DMS153 treated with DMSO at 0.1 percent for 48 hours (cell line): ENCODE results near the gene IL6R.
"Not testable (repeated sequence)": the region's sequence is repeated elsewhere in the genome, so short reads cannot be mapped to it uniquely, and the experiment has no call there.

Experiments used
- DNase-seq: peaks from one replicate; lab custom pipeline; 2025; ENCODE audit not compliant: unreplicated experiment; lab: John Stamatoyannopoulos, UW

The IL6R gene

DNA sequence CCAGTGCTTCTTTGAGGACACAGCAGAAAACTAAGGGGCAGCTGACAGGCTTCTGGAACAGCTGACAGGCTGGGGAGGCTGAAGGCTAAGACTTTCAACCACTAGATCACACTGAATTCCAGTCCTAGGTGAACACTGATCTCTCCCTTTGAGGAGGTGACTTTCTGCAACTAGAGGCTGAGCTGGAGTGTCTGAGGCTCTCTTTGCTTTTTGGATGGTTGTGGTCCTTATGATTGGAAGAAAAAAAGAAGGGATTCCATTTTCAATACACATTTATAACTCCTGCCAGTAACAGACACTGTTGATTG, 1.4 kb downstream of the IL6R start:
- no peak for DNase-seq

DNA sequence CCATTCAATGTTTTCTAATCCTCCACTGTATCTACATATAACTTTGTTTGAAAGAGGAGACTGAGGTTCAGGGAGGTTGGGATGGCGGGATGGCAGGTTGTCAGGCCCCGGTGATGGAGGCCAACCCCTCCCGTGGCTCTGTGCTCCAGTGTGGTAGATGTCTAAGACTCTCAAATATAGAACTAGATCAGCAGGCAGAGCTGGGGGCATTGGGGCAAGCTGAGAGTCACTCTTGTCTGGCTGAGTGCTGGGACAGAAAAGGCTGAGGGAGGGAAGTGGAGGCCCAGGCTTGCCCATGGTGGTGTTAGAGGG, 1.7 kb downstream of the IL6R start:
- no peak for DNase-seq

DNA sequence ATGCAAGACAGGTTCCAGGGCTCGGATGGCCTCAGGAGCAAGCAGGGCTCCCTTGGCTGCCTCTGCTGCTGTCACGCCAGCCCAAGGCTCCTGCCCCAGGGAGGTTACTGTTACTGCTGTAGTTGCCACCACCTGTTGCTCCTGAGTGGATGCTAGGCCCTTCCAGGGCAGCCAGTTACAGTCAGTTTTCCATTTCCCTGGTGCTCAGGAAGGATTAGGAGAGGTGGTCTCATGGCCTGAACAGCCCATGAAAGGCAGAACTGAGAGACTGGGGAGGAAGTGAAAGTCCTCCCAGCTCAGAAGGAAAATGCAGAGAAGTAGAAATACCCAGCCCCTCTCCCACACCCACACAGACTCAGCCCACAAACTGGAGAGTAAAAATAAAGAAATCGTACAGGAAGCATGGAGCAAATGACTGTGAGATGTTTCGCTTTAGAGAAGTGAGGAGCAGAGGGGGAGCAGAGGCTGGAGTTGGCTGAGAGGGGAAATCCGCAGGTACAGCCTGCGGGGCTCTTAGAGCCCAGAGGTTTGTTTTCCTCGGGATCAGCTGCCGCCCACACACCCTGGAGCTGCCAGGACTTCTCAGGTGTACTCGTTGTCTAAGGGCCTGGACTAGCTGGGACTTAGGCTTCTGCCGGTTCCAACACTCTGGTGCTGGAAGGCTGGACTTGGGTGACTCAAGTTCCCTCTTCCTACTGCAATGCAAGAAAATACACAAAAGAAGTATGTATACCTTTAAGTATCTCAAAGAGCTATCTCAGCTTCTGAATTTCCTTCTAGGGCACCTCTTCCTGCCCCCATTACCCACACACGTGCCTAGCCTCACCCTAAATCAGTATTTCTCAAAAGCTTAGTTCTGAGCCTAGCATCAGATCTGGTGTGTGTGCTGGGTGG, 2.3 kb downstream of the IL6R start:
- no peak for DNase-seq

DNA sequence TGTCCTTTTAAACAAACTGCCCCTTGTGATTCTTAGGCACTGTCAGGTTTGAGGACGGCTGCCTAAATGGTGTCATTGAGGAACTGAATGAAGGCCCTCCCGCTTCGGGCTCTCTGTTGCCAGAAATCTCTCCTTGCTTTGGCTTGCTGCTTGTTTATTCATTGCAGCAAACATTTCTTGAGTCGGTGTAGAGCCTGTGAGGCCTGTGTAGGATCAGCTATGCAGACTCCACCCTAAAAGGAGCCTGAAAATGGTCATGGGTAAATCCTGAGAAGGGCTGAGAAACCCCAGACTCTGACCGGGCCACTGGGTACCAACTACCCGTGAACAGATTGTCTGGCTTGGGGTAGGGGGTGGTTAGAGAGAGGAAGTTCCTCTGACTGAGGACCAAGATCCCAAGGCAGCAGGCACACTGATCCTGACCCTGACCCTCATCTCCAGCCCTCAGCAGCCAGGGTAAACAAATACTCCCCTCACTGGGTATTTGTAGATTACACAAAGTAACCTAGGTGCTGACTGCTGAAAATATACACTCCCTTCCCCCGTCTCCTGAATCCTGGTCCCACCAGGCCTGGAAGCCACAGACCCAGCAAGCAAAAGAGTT, 3.1 kb downstream of the IL6R start:
- no peak for DNase-seq

DNA sequence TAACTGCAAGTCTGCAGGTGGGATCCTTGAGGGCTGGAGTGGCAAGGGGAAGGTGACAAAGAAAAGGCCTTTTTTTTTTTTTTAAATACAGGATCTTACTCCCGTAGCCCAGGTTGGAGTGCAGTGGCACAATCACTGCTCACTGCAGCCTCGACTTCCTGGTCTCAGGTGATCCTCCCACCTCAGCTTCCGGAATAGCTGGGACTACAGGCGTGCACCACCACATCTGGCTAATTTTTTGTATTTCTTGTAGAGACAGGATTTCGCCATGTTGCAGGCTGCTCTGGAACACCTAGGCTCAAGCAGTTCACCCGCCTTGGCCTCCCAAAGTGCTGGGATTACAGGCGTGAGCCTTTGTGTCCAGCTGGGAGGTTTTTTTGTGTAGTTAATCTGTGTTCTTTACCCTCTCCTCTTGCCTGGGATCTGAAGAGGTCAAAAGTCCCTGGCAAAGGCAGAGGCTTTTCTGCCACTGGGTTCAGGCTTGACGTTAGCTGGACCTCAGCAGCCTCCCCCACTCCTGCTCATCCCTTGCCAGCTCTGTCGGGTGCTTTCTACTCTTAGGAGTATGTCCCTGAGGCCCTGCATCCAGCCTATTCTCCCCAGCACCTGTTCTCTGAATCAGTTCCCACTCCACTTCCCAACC, 5.2 kb downstream of the IL6R start:
- no peak for DNase-seq

DNA sequence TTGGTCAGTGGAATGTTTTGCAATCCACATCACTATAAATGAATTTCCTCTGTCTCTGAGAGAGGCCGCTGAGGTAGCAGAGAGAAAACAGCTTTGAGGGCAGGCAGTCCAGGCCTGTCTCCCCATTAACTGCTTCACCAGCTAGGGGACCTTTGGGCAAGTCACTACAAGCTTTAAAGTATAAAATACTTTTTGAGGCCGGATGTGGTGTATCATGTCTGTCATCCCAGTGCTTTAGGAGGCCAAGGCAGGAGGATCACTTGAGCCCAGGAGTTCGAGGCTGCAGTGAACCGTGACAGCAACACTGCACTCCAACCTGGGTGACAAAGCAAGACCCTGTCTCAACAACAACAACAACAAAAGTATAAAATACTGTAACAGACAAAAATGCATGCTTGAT, 6.4 kb downstream of the IL6R start:
- no peak for DNase-seq

DNA sequence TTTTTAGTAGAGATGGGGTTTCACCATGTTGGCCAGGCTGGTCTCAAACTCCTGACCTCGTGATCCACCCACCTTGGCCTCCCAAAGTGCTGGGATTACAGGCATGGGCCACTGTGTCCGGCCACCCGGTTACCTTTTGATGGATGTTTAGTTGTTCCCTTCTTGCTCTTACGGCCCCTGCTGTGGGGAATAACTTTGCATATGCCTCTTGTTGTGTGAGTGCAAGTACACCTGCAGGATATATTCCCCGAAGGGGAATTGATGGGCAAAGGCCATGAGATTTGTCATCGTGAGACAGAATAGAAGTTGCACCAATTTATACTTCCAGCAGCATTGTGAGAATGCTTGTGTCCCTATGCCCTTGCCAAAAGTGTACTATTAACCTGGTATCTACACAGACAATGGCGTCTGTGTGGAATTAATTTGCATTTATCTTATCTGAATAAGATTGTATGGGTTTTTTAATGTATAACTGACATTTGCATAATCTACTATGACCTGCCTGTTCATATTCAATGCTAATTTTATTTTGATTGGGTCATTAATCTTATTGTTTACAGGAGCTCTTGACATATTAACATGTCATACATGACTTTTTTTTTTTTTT, 8.1 kb downstream of the IL6R start:
- no peak for DNase-seq

DNA sequence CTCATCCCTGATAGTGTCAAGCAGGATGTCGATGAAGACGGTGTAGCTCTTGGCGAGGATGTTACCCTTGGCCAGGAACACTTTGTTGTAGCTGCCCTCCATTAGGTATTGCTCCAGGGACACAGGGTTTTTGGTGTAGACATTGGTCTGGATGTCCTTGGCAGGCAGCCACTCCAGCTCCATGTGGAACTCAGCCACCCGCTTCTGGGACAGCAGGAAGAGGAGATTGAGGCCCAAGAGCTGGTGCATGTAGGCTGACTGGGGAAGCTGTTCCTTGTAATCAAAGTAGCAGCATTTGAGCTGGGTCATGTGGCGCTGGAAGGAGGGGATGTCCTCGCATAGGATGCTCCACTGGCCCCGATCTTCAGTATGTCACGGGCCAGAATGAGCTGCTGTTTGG, 9.5 kb downstream of the IL6R start:
- no peak for DNase-seq

DNA sequence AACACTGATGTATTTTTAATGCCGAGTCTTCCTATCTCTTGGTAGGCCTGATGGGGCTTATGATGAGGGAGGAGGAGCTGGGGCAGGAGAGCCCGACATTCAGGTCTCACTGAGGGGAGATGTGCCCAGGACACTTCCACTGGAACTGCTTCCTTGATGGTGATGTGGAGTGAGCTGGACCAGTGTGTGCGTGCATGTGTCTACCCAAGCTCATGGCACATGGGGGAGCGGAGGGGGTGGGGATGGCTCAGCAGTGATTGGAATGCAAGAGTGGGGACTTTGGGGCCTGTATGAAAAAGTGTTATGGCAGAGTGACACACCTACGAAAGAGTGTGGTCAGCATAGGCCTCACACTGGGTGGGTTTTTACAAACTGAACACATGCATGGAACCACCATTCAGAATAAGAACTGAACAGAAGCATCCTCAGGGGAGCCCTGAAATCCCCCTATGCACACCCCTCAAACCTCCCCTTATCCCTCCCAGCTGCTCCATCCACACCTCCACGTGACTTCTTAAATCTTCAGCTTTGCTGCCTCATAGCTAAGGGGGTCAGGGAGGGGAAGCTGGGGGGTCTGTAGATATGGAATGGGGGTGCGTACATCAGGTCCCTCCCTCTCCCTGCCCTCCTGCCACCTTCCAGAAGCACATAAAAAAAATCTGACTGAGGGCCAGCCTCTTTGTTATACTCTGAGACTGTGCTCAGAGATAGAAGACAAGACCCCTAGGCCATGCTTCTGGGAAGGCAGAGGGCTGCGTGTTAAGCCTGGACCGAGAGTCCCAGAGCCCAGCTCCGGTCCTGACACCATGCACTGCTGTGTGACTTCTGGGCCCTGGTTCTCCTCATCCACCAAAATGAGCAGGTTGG, 11.6 kb downstream of the IL6R start:
- no peak for DNase-seq

DNA sequence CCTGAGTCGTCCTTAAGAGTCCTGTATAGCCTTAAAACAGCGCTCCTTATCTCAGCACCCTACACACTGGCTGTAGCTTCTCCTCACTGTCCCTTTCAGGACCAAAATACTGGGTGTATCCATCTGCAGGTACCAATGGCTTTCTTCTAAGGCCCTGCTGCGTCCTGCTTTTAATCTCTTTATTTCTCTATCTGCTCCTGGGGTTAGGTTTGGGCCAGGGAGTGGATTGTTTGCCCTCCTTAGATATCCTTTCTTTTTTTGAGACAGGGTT, 12.1 kb downstream of the IL6R start:
- DNase-seq: no peak

DNA sequence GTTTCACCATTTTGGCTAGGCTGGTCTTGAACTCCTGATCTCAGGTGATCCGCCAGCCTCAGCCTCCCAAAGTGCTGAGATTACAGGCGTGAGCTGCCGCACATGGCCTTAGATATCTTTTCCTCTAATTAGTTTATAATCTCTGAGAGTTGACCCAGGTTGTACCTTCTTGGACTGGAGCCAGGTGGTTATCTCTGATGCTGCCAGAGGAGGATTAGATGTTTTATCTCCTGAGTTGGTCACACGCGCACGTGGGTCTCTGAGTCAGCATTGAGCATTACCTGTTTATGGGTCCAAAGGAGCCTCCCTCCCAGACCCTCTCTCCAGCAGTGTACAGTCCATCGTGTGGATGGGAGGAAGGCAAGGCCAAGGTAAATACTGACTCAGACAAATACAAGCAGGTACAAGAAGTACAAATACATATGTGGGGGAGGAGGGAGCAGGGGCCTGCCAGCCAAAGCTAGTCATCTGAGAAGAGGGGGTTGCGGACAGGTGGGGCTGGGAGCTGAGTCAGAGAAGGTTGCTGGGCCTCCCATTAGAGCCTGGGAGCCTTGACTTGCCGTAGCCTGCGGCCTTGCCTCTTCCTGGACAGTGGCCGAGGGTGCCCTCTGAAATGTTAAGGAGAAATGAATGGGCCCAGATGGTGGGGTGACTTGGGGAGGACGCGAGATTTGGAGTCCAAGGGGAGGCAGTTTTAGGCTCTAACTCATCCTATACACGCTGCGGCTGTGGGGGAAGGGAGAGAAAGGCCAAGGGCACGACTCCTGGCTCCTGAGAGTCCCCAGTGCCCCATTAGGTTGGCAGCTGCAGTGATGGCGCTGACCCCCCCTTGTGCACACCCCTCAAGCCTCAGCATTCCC, 13.1 kb downstream of the IL6R start:
- DNase-seq: peak; percentile 49

DNA sequence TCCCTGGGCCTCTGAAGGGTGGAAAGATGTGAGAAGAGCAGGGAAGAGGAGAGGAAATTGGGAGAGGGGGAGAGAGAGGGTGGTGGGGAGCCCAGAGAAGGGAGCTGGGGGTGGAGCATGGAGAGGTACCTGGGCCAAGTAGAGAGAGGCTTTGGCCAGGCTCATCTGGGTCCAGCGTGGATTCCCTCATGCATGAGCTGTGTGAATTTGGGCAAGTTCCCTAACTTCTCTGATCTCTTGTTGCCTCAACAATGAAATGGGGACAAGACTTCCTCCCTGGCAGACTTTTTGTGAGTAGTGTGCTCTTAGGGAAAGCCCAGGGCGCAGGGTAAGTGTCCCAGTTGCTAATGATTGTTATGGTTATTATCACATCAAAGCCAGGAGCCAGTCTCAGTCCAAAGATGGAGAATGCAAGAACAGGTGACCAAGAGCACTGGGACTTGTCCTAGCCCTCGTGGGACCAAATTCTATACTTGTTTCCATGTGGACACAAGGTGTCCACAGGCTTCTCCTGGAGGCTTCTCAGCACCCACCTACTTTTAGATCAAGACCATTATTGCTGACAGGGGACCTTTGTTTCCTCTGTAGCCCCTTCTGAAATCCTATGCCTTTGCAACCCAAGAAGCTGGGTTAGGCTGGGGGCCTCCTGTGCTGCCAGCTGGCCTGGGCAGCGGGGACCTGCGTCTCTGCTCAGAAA, 13.9 kb downstream of the IL6R start:
- no peak for DNase-seq

DNA sequence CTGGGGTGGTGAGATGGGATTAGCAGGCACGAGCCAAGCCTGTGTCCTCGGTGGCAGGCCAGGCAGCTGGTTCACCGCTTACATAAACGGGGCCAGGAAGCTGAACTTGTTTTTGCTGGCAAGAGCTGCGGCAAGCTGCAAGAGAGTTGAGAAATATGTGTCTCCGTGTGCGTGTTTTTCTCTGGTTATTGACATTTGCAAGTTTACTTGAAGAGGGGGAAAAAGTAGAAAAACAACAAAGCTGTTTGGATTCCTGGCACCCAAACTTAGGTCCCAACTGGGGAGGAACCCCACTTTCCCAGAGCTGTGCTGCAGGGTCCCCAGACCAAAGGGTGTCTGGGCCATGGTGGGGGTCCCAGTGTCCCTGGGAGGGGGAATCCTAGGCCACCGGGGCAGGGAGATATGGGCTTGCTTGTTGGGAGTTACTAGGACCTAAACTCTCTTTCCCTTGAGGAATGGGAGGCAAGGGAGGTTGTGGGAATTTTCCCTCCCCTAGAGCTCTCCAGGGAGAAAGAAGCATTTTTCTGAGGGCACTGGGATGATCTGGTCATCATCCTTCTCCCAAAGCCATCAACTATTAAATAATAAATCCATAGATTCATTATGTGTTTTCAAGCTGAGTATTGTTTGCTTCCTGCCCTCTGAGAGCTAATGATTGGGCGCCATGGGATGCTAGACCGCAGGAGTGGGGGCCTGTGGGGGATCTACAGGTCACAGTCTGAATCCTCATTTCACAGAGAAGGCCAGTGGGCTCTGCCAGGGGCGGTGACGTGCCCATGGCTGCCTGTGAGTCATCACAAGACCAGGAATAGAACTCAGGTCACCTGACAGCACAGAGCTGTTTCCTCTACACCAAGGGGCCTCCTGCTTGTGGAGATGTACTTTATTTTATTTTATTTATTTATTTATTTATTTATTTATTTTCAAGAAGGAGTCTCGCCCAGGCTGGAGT, 14.8 kb downstream of the IL6R start:
- DNase-seq: peak; percentile 26

DNA sequence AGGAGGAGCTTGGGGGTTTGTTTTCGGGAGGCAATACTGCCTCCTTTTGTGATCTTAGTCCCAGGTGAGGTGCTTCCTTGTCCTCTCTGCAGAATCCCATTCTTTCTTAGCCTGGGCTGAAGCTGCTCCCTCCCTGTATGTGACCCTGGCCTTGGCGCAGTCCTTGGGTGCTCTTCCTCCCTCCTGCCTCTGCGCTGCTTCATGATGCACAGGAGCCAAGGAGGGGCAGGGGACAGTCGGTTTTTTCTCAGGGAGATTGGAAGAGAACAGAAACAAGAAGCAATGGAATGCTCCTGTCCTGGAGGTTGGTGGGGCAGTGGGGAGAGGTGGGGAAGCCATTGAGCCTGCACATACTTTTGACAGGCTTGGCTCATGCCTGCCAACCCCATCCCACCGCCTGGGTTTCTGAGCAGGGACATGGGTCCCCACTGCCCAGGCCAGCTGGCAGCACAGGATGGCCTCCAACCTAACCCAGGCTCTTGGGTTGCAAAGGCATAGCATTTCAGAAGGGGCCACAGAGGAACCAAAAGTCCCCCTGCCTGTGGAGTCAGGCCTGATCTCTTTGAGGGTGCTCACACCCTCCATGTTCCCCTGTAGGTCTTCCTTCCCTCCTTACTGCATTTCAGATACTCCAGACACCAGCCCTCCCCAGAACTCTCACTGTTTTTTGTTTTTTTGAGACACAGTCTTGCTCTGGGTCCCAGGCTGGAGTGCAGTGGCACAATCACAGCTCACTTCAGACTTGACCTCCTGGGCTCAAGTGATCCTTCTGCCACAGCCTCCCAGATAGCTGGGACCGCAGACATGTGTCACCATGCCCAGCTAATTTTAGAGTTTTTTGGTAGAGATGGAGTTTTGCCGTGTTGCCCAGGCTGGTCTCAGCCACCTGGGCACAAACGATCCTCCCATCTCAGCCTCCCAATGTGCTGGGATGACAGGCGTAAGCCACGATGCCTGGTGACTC, 16.1 kb downstream of the IL6R start:
- no peak for DNase-seq

DNA sequence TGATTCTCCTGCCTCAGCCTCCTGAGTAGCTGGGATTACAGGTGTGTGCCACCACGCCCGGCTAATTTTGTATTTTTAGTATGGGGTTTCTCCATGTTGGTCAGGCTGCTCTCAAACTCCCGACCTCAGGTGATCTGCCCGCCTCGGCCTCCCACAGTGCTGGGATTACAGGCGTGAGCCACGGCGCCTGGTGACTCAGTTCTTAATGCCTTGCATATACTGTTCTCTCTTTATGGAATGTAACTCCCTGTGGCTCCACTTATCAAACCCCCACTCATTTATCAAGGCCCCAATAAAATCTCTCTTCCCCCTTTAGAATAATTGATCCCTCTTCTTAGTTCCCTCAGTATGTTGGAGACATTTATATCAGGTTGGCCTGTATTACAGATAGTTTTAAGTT, 16.9 kb downstream of the IL6R start:
- DNase-seq: not testable (repeated sequence)

DNA sequence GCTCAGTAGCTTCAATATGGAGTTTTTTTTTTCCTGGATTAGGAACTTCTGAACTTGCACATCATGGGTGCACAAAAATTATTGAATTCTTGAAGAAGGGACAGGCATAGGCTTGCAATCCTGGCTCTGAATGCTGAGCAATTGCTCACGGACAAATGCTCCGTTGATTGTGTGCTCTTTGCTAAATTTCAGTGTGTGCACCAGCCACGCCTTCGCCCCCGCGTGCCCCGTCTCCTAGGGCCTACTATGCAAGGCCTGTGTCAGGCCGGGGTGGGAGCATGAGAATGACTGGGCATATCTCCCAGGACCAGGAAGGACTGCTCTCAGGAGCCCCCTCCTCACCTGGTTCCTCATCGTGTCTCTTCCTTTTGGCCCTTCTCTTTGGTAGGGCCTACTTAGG, 17.4 kb downstream of the IL6R start:
- no peak for DNase-seq

DNA sequence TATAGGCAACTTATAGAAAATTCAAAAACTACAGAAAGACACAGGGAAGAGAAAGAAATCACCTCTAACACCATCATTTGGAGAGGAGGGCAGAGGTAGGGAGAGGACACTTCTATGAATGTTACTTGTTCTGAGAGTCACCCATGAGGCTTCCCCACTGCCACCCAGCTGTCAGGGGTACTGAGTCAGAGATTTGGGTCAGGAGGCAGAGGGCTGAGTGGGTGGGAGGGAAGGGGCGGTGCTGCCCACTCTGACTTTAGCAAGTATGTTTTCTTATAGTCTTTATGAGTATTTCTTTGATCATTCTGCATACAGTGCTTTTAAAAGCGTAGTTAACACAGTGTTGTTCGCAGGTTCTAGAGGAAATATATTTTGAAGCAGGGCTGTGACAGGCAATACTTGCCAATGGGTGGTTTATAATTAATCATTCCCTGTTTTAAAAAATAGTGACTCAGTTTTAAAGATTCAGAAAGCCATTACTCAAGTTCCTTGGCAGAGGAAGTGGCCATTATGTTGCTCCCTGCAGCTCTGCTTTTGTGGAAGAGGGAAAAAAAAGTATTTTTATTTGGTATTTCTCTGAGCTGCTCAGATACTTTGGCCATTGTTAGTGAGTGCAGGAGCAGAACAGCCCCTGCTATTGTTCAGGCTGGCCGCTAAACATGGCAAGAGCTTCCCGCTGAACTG, 18.3 kb downstream of the IL6R start:
- DNase-seq: no peak
